GM18499 (cell line): ENCODE data around the gene FLT3.
"Not testable (repeated sequence)": the region's sequence is repeated elsewhere in the genome, so short reads cannot be mapped to it uniquely, and the experiment has no call there.

Experiments
- ATAC-seq: cut with Tn5 transposase; IDR thresholded peaks from one replicate; pipeline ENCODE4 v1.9.1; 2021; ENCODE audit warnings: moderate number of reproducible peaks; ENCODE audit not compliant: insufficient read depth, unreplicated experiment

Gene FLT3

GRCh38 chr13:28101886-28102285 lies 1.5 kb upstream of the FLT3 start:
- not testable (repeated sequence) for ATAC-seq

- no peak for ATAC-seq
Observed at GRCh38 chr13:28099396-28100149, 803 bp downstream of the FLT3 start.

- no peak for ATAC-seq
Observed at GRCh38 chr13:28097503-28097902, 2.9 kb downstream of the FLT3 start.

GRCh38 chr13:28094306-28094705 lies 6.1 kb downstream of the FLT3 start:
- ATAC-seq = no peak

- no peak for ATAC-seq
Observed at GRCh38 chr13:28093881-28094280, 6.5 kb downstream of the FLT3 start.

- ATAC-seq = no peak
Observed at GRCh38 chr13:28092431-28092830, 7.9 kb downstream of the FLT3 start.

GRCh38 chr13:28089065-28089464 lies 11.3 kb downstream of the FLT3 start:
- no peak for ATAC-seq

- not testable (repeated sequence) for ATAC-seq
Observed at GRCh38 chr13:28077820-28078219, 22.6 kb downstream of the FLT3 start.

GRCh38 chr13:28077231-28077630 lies 23.1 kb downstream of the FLT3 start:
- ATAC-seq = no peak

GRCh38 chr13:28071424-28071823 lies 29.0 kb downstream of the FLT3 start:
- ATAC-seq = no peak

GRCh38 chr13:28067491-28067890 lies 32.9 kb downstream of the FLT3 start:
- ATAC-seq = no peak

- no peak for ATAC-seq
Observed at GRCh38 chr13:28058866-28059613, 41.3 kb downstream of the FLT3 start.

GRCh38 chr13:28056970-28057712 lies 43.2 kb downstream of the FLT3 start:
- ATAC-seq = peak; percentile 56

GRCh38 chr13:28056426-28056825 lies 44.0 kb downstream of the FLT3 start:
- no peak for ATAC-seq

- no peak for ATAC-seq
Observed at GRCh38 chr13:28055357-28055756, 45.0 kb downstream of the FLT3 start.

GRCh38 chr13:28052945-28053344 lies 47.4 kb downstream of the FLT3 start:
- no peak for ATAC-seq

- ATAC-seq = no peak
Observed at GRCh38 chr13:28049880-28050875, 50.2 kb downstream of the FLT3 start.

- no peak for ATAC-seq
Observed at GRCh38 chr13:28049215-28049614, 51.2 kb downstream of the FLT3 start.

GRCh38 chr13:28048768-28049167 lies 51.6 kb downstream of the FLT3 start:
- ATAC-seq = no peak
